Stimulated activated CD8-positive, alpha-beta memory T cell treated with anti-CD3 and anti-CD28 coated beads, Interleukin-12 subunit alpha, Interleukin-12 subunit beta, amount 100 ng/mL, for 24 hours (primary cell): ENCODE measurements around the gene C1orf115.
"Not testable (repeated sequence)": the region's sequence is repeated elsewhere in the genome, so short reads cannot be mapped to it uniquely, and the experiment has no call there.

Experiments
- DNase-seq: peaks from one replicate; pipeline ENCODE4 v3.0.0-alpha.2; 2020; ENCODE audit errors: extremely low read depth

C1orf115 gene, protein sequence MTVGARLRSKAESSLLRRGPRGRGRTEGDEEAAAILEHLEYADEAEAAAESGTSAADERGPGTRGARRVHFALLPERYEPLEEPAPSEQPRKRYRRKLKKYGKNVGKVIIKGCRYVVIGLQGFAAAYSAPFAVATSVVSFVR

DNA sequence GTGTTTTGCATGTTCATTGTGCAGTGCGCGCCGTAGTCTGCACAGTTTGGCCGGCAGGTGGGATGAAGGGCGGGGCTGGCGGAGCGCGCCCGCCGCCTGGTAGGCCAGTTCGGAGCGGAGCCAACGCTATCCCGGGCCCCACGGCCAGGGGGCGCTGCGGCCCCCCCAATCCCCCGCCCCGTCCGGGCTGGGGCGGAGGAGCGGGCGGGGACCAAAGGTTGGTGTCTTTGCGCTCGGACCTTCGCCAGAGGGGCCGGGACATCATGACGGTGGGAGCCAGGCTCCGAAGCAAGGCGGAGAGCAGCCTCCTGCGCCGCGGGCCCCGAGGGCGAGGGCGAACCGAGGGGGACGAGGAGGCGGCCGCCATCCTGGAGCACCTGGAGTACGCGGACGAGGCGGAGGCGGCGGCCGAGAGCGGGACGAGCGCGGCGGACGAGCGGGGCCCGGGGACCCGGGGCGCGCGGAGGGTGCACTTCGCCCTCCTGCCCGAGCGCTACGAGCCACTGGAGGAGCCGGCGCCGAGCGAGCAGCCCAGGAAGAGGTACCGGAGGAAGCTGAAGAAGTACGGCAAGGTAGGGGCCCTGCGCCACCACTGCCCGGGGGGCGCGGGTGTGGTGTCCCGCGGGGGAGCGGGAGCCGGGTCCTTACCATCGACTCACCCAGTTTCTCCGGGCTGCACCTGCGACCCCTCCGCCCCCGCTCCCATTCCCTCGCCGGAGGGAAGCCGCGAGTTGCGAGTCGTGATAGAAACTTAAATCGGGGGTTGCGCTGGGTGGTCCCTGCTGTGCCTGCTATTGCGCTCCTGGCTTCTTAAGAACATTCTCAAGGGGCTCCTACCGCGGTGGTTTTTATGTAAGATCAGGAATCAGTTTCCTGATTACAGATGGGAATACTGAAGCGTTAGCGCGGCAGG lies at the start of gene C1orf115:
Gene C1orf115 (plus strand): TSS at position 224 of the 913 bp plus-strand sequence. CDS start 40 bp downstream, at position 264.
- peak; percentile 39 for DNase-seq

DNA sequence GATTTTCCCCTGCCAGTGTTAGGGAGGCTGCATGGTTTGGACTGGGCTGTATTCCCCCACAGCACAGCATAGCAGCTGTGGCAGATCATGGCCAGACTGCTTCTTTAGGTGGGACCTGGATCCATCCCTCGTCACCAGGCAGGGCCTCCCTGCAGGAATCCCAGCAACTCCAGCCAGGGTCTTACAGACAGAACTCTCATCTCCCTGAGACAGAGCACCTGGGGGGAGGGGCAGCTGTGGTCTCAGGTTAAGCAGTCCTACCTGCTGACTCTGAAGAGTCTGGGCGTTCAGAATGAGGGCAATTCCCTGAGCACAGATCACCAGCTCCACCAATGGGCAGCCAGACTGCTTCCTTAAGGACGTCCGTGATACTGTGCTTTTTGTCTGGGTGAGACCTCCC lies 47.9 kb upstream of the C1orf115 start:
- DNase-seq: no peak

DNA sequence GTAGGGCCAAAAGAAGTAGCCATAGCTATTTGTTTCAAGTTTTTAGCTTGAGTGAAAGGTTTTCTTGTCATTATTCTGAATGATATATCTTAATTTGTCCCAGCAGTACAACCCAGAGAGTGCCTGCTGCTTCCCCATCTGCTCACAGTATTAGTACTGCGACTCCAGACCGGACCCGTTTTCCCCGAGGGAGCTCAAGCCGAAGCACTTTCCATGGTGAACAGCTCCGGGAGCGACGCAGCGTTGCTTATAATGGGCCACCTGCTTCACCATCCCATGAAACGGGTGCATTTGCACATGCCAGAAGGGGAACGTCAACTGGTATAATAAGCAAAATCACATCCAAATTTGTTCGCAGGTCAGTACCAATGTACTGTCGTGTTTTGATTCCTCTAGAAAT lies 37.2 kb upstream of the C1orf115 start:
- no peak for DNase-seq

DNA sequence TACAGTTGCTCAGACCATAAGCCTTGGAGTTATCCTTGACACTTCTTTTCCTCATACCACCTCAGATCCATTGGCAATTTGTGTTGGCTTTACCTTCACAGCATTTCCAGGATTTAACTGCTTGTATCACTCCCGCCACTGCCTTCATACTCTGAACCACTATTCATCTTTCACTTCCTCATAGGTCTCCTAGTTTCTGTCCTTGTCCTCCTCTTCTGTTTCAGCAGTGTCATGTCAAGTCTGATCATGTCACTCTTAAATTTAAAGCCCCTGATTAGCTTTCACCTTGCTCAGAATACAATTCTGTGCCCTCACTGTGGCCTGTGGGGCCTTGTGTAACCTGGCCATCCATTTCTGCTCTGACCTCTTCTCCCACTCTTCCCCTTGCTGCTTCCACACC lies 34.7 kb upstream of the C1orf115 start:
- no peak for DNase-seq

DNA sequence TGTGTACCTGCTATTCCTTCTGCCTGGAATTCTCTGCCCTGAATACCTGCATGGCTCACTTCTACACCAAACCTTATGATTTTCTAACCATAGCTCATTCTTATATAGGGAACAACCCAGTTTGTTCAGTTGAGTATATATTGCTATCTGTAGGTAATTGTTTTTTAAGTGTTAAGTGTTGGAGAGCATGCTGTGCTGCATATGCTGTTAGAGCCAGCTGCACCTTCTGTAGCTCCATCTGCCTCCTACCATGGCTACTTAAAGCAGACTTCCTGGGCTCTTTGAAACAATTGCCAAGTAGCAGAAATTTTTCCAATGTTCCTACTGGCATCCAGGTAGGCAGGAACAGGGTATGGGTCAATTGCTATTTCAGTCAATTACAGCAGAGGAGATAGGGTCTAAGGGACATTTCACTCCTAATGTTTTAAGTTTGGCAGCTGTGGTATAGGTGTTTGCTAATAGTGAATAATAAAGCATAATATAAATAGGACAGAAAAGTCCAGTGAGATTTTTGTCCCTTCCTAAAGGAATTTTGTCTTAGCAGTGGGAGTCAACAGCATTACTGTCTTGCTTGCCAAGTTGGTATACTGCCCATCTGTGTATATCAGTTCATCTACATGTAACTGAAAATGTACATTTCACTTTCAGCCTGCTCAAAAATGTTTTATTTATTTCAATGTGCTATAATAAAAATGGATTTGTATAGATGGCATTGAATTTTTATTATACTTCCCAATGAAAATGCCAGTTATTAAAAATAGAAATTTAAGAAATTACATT lies 34.0 kb upstream of the C1orf115 start:
- no peak for DNase-seq

DNA sequence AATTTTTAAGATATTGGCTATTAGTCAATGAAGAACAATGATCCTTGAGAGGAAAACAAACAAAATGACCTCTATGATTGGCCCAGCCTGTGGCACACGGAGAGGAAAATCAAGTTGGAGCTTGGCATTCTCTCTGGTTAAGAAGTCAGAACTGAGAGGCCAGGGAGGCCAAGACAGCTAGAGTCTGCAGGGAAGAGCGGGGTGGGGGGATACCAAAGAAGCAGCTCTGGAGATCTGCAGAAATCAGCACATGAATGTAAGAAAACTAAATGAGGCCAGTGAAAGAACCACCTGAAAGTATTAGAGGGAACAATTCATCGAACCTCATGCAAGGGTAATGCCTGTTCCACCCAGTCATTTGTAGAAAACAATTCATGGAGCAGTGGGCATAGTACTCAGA lies 23.8 kb upstream of the C1orf115 start:
- DNase-seq: no peak

DNA sequence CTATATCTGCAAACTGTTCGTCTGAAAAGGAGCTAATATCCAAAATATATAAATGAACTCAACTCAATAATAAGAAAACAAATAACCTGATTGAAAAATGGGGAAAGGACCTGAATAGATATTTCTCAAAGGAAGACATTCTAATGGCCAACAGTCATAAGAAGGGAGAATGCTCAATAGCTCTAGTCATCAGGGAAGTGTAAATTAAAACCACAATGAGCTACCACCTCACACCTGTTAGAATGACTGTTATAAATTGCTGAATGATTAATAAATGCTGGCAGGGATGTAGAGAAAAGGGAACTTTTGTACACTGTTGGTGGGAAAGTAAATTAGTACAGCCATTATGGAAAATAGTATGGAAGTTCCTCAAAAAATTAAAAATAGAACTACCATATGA lies 21.2 kb upstream of the C1orf115 start:
- no peak for DNase-seq

DNA sequence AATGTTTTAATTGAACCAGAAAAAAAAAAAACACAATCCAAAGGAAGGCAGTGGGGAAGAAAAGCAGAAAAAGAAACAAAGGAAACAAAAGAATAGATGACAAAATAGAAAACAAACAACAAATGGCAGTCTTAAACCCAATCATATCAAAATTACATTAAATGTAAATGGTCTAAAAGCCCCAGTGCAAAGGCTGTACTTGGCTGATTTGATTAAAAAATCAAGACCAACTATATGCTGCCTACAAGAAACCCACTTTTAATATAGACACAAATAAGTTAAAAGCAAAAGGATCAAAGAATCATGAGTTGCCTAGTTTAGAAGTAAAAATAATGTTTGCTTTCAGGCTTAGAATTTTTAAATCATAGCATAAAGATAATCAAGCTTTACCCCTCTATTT lies 19.8 kb upstream of the C1orf115 start:
- no peak for DNase-seq

DNA sequence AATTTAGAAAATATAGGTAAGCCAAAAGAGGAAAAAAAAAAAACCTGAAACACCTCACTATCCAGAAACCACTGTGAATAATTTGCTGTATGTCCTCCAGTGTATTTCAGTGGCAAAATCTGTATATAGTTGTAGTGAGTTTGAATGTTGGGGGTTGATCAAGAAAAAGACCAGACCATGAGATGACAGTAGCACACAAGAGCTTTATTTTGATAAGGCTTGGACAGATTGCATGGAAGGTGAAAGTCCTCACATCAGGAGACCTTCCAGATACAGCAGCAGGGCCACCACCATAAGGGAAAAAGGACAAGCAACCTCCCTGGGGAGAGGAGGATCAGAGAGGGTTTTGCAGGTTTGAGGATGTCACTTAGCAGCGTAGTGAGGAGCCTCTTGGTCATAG lies 16.2 kb upstream of the C1orf115 start:
- DNase-seq: no peak

DNA sequence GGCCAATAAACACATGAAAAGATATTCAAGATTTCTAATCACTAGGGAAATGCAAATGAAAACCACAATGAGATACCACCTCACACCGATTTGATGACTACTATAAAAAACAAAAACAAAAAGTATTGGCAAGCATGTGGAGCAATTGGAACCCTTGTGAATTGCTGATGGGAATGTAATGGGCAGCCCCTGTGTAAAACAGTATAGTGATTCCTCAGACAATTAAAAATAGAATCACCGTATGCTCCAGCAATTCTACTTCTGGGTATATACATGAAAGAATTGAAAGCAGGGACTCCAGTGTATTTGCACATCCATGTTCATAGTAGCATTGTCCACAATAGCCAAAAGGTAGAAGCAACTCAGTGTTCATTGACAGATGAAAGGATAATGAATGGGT lies 12.9 kb upstream of the C1orf115 start:
- DNase-seq: no peak

DNA sequence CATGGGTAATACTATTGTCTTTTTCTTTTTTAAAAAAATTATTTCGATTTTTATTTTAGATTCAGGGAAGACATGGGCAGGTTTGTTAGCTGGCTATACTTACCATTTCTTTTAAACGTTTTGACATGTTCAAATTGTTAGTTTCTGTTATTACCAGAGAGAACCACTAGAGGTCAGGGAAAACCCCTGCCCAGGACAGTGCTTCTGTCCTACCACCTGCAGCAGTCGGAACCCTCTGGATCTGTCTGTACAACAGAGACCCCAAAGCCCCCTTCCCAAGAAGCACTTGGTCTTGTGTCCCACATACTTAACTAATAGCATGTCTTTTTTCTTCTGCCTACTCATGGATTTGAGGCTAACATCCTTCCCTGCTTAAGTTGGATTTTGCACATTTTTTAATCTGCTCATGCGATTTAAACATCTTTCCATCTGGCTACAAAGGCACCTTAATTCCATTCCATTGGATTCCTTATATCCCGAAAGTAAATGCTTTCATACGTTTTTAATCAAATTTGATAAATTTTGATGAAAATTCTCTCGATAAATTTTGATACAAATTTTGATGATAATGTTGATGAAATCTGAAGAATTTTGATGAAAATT lies 10.0 kb upstream of the C1orf115 start:
- DNase-seq: no peak

DNA sequence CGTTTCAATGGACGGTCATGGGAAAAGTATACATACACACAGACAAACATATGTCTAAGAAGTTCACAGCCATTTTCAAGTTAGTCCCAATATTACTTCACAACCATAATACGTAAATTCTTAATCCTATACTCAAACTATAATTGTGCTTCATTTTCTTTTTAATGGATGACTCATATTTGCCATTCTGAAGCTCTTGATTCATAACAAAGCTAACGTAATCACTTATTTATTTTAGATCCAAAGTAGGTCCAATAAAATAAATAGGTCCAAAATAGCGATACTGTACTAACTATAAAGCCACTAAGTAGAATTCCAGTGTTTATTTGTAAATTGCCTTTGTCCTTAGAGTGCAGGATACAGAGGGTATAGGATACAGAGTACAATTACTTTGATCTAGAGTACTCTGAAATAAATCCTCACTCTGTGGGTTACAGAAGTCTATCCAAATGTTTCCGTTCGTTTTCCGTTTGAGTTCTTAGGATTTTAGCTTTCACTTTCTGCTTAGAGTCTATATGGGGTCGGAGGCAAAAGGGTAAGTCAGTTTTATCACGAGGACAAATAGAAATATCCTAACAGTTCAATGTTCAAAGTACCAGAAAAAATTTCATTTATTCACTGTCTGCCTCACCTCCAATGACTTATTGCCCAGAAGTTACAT lies 8.8 kb upstream of the C1orf115 start:
- no peak for DNase-seq

DNA sequence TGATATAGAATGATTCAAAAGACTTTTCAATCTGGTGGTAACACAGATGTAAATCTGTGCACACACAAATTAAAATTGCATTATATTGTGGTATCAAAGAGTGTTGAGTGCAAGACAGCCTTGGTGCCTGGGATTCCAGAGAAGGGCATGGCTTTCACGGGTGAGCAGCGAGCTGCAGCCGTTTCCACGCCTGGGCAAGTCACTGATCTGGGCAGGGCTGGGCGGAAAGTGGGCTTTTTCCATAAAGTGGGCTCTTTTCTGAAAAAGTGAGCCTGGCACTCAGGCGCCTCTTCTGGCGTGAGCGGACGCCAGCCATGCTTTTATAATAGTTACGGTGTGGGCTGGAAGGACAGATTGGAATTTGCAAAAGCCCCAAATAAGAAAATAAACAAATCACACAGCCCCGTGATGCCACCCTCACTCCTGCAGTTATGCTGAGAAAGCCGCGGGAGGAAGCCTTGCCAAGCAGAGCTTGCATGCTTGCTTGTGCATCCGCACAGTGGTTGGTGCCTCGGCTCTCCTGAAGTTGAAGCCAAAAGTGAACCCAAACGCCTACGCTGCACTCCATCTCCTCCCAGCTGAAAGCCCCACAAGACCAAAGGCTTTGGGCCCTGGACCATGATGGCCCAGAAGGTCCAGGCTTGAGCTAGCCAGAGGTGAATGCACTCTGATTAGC lies 7.1 kb upstream of the C1orf115 start:
- no peak for DNase-seq

DNA sequence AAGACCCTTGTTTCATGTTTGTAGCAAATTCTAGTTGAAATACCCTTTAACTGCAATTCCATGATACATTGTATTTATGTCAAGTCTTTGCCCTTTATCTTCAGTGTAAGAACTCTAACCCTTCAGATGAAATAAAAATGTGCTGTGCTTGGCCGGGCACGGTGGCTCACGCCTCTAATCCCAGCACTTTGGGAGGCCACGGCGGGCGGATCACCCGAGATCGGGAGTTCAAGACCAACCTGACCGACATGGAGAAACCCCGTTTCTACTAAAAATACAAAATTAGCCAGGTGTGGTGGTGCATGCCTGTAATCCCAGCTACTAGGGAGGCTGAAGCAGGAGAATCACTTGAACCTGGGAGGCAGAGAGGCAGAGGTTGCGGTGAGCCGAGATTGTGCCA lies 6.4 kb upstream of the C1orf115 start:
- DNase-seq: not testable (repeated sequence)

DNA sequence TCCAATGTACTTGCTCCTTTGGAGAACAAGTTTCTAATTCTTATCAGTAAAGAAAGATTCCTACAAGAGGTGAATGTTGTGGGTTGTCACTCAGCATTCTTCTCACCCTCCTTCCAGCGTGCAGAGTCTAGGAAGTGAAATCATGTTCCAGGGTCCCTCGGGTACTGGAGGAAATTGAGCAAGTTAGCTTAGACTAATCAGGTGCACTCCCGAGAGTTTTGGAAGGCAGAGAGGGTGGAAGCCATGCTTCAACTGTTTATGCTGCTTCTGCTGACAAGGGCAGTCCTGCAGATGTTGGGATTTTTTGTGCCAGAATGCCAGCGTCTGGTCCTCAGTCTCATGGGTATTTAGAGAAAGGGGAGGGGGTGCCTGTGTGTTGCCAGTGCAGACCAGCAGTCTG lies 5.3 kb upstream of the C1orf115 start:
- DNase-seq: no peak

DNA sequence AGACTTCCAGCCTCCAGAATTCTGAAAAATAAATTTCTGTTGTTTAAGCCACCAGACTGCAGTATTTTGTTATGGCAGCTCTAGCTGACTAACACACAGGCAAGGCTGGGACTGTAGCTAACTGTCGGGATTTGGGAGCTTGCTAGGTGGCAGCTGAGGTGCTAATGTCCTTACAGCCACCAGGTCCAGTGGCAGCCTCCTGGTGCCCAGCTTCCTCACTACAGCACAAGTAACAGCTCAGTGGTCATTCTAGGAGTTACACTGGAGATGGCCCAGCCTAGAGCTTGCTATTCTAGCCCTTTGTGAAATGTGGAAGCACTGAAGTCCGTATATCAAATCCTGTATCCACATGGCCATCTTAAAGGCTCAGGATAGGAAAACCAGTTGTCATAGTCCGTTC lies 4.3 kb upstream of the C1orf115 start:
- no peak for DNase-seq

DNA sequence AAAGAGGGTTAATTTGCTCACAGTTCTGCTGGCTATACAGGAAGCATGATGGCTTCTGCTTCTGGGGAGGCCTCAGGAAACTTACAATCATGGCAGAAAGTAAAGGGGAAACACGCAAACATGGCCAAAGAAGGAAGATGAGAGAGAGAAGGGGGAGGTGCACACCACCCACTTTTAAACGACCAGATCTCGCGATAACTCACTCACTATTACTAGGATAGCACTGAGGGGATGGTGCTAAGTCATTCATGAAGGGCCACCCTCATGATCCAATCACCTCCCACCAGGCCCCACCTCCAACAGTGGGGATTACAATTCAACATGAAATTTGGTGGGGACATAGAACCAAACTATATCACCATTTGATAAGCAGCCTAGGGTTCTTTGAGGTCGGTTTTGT lies 2.4 kb upstream of the C1orf115 start:
- DNase-seq: no peak

DNA sequence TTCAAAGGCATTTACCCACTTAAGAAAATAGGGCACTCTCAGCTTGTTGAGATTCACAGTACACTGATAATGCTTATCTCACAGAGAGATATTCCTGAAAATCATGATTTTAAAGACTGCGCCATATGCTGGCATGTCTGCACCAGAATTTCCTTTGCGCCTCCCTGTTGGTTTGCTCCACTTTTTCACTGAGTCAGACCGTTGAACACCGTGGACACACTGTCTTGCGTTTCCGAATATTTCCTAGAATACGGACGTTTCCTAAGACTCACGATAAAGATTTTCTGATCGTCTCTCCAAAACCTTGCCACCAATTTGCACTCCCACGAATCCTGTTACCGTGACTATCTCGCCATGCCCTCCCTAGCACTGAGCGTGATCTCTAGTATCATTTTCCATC lies 497 bp upstream of the C1orf115 start:
- no peak for DNase-seq

DNA sequence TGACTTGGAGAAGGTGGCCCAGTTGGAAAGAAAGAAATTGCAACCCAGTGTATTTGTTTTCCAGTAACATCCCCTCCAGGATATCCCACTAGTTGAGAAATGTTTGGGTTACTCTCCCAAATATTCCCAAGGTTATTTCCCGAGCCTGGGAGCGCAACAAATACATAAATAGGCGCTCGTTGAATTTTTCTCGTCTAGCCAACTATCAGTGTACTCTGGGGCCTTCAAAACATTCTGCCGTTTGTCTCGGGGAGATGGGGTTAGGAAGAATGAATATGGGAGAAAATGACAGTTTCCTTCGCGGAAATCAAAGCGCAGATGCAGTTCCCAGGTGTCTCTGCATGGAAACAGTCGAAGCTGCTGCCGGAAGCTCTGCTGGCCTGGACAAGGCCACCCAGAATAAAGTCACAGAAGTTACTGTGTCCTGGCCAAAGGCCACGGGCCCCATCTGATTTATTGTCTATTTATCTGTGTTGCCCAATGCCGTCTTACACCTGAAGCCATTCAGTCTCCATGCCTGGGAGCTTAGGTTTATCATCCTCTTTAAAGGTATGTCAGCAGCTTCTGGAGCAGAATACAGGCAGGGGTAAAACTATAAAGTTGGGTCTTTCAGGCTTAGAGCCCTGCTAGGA lies 1.0 kb downstream of the C1orf115 start:
- no peak for DNase-seq

DNA sequence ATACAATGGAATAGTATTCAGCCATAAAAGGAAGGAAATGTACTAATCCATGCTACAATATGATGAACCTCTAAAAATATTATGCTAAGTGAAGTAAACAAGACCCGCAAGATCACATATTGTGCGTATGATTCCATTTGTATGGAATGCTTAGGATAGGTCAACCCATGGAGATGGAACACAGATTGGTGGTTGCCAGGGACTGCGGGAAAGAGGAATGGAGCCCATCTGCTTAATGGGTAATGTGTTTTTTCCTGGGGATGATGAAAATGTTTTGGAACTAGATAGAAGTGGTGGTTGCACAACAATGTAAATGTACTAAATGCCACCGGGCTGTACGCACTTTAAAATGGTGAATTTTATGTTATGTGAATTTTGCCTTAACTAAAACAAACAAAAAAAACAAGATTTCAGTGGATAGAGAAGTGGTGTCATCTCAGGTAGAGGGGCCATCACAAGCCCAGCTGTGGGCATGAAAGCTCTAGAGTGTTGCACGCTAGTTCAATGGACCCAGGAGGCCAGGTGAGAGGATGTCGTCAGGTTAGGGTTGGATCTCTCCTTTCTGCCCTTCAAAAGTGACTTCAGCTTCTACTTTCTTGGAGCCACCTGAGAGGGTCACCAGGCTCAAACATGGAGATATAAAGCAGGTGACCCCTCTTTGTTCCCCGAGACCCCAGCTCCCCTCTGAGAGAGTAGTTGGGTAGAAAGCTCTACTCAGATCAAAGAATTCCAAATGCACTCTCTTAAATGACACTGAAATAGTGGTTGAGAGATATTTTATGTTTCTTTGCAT lies 2.5 kb downstream of the C1orf115 start:
- no peak for DNase-seq
